GM23338 (cell line): ENCODE measurements around the gene PRSS36. TPM values are rescaled to one million over a fixed set of nuclear protein-coding genes. Genes with fewer than 3 reads are reported as not detected.

Source experiments
- ATAC-seq: fragments of 200-7000 bp; cut with Tn5 transposase; 3 replicates; pipeline ENCODE4 v1.9.1; 2020
- DNase-seq: peaks from one replicate; pipeline ENCODE4 v3.0.0-alpha.2; 2015; ENCODE audit warnings: low spot score
- H2AFZ ChIP-seq: fragments of 200-600 bp; sonication (generic); 2 replicates; pipeline ENCODE4 v1.8.0; 2016; ENCODE audit warnings: antibody characterized with exemption, mild to moderate bottlenecking, moderate library complexity
- H3F3A ChIP-seq: fragments of 200-600 bp; sonication (generic); replicated peaks from 2 replicates; pipeline ENCODE4 v1.8.0; 2017; ENCODE audit warnings: antibody characterized with exemption, mixed run types, low read depth
- H3K27ac ChIP-seq: fragments of 200-600 bp; sonication (generic); 2 replicates; pipeline ENCODE4 v1.6.1; 2016; ENCODE audit warnings: low read depth
- H3K27me3 ChIP-seq: fragments of 200-600 bp; sonication (generic); 2 replicates; pipeline ENCODE4 v1.8.0; 2016; ENCODE audit warnings: mild to moderate bottlenecking, mixed run types, moderate library complexity; ENCODE audit not compliant: insufficient read depth
- H3K36me3 ChIP-seq: fragments of 200-600 bp; sonication (generic); 2 replicates; pipeline ENCODE4 v1.8.0; 2016; ENCODE audit warnings: mild to moderate bottlenecking; ENCODE audit not compliant: insufficient read depth
- H3K4me1 ChIP-seq: fragments of 200-600 bp; sonication (generic); 2 replicates; pipeline ENCODE4 v1.8.0; 2016; ENCODE audit warnings: mild to moderate bottlenecking, moderate library complexity; ENCODE audit not compliant: insufficient read depth
- H3K4me2 ChIP-seq: fragments of 200-600 bp; sonication (generic); 2 replicates; pipeline ENCODE4 v1.7.1; 2017; ENCODE audit warnings: mixed run types
- H3K4me3 ChIP-seq: fragments of 200-600 bp; sonication (generic); 2 replicates; pipeline ENCODE4 v1.6.1; 2016; ENCODE audit warnings: mixed run types
- H3K79me2 ChIP-seq: fragments of 200-600 bp; sonication (generic); replicated peaks from 2 replicates; pipeline ENCODE4 v1.8.0; 2017; ENCODE audit warnings: mild to moderate bottlenecking; ENCODE audit not compliant: insufficient read depth
- H3K9me2 ChIP-seq: fragments of 200-600 bp; sonication (generic); 2 replicates; pipeline ENCODE4 v1.8.0; 2017; ENCODE audit not compliant: insufficient read depth
- H4K20me1 ChIP-seq: fragments of 200-600 bp; sonication (generic); replicated peaks from 2 replicates; pipeline ENCODE4 v1.8.0; 2017; ENCODE audit warnings: mild to moderate bottlenecking; ENCODE audit not compliant: insufficient read depth
- H3K27ac Mint-ChIP-seq: 2 replicates; pipeline ENCODE4 v1.8.0; 2020; ENCODE audit warnings: inconsistent platforms, mild to moderate bottlenecking, moderate library complexity, mixed read lengths
- H3K27me3 Mint-ChIP-seq: 3 replicates; pipeline ENCODE4 v1.8.0; 2022; ENCODE audit warnings: low read depth, mild to moderate bottlenecking, moderate library complexity, mixed read lengths, inconsistent platforms; ENCODE audit not compliant: insufficient read depth, poor library complexity
- H3K36me3 Mint-ChIP-seq: 3 replicates; pipeline ENCODE4 v1.8.0; 2021; ENCODE audit warnings: low read depth, mild to moderate bottlenecking, inconsistent platforms, moderate library complexity, mixed read lengths
- H3K4me1 Mint-ChIP-seq: 3 replicates; pipeline ENCODE4 v1.8.0; 2020; ENCODE audit warnings: mild to moderate bottlenecking, inconsistent platforms, mixed read lengths
- H3K4me3 Mint-ChIP-seq: 3 replicates; pipeline ENCODE4 v1.8.0; 2021; ENCODE audit warnings: moderate library complexity, mild to moderate bottlenecking, inconsistent platforms, mixed read lengths
- H3K9me3 Mint-ChIP-seq: 3 replicates; pipeline ENCODE4 v1.8.0; 2020; ENCODE audit warnings: moderate library complexity, mild to moderate bottlenecking, inconsistent platforms, mixed read lengths
- EZH2 ChIP-seq: fragments of 200-600 bp; sonication (generic); IDR thresholded peaks from one replicate; pipeline ENCODE4 v1.8.0; 2017; ENCODE audit warnings: antibody characterized with exemption, mild to moderate bottlenecking, low read depth; ENCODE audit not compliant: unreplicated experiment
- EZH2phosphoT487 ChIP-seq: fragments of 200-600 bp; sonication (generic); IDR thresholded peaks from one replicate; pipeline ENCODE4 v1.8.1; 2018; ENCODE audit warnings: antibody characterized with exemption; ENCODE audit not compliant: unreplicated experiment
- JUNB ChIP-seq: IDR thresholded peaks from one replicate; pipeline ENCODE4 v1.6.1; 2016; ENCODE audit warnings: antibody characterized with exemption; ENCODE audit not compliant: unreplicated experiment
- ZNF331 ChIP-seq: fragments of 250-450 bp; sonication (Bioruptor Pico); IDR thresholded peaks from 2 replicates; pipeline ENCODE4 v1.5.0; 2020; ENCODE audit warnings: low read depth, mild to moderate bottlenecking, moderate library complexity
- polyA plus RNA-seq: library from polyadenylated mRNA; unstranded; fragments of >200 nt; fragmentation: Nextera tagmentation; extraction: Ambion mirVana; gene quantifications from 2 replicates; pipeline ENCODE4 v1.2.1, GENCODE V29; 2016
- total RNA-seq: library from RNA; depleted of rRNA; stranded (reverse); fragments of >200 nt; shearing (Covaris generic); gene quantifications from 2 replicates; pipeline ENCODE4 v1.2.3, GENCODE V29; 2014
- TF ChIP-seq, protein P1 (sequence below): IDR thresholded peaks from 2 replicates; pipeline ENCODE4 v1.6.1; 2016; ENCODE audit warnings: antibody characterized with exemption
- TF ChIP-seq, protein P2 (sequence below): IDR thresholded peaks from one replicate; pipeline ENCODE4 v1.6.1; 2018; ENCODE audit warnings: antibody characterized with exemption; ENCODE audit not compliant: unreplicated experiment
- TF ChIP-seq, protein P3 (sequence below): fragments of 250-450 bp; sonication (Bioruptor Pico); IDR thresholded peaks from 2 replicates; pipeline ENCODE4 v1.5.0; 2020; ENCODE audit warnings: mild to moderate bottlenecking, moderate library complexity

PRSS36 gene
- total and polyA plus RNA-seq, 2 experiments from 2014 or later: 0.91 to 1.4 TPM

DNA sequence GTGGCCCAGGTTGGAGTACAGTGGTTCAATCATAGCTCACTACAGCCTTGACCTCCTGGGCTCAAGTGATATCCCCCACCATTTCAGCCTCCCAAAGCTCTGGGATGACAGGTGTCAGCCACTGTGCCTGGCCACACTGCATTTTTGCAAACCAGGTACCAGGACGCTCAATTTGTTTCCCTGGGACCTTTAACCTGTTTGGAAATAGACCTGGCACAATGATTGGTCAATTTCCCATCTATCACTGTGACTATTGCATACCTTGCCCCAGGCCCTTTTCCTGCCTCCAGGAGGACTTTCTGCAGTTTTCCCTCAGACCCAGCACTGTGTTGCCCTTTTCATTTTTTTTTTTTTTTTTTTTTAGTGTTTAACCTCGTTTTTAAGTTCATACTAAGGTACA is 19.0 kb upstream of the PRSS36 start (continued):
- TF ChIP-seq, protein P1, sequence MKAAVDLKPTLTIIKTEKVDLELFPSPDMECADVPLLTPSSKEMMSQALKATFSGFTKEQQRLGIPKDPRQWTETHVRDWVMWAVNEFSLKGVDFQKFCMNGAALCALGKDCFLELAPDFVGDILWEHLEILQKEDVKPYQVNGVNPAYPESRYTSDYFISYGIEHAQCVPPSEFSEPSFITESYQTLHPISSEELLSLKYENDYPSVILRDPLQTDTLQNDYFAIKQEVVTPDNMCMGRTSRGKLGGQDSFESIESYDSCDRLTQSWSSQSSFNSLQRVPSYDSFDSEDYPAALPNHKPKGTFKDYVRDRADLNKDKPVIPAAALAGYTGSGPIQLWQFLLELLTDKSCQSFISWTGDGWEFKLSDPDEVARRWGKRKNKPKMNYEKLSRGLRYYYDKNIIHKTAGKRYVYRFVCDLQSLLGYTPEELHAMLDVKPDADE: no peak
- TF ChIP-seq, protein P2, sequence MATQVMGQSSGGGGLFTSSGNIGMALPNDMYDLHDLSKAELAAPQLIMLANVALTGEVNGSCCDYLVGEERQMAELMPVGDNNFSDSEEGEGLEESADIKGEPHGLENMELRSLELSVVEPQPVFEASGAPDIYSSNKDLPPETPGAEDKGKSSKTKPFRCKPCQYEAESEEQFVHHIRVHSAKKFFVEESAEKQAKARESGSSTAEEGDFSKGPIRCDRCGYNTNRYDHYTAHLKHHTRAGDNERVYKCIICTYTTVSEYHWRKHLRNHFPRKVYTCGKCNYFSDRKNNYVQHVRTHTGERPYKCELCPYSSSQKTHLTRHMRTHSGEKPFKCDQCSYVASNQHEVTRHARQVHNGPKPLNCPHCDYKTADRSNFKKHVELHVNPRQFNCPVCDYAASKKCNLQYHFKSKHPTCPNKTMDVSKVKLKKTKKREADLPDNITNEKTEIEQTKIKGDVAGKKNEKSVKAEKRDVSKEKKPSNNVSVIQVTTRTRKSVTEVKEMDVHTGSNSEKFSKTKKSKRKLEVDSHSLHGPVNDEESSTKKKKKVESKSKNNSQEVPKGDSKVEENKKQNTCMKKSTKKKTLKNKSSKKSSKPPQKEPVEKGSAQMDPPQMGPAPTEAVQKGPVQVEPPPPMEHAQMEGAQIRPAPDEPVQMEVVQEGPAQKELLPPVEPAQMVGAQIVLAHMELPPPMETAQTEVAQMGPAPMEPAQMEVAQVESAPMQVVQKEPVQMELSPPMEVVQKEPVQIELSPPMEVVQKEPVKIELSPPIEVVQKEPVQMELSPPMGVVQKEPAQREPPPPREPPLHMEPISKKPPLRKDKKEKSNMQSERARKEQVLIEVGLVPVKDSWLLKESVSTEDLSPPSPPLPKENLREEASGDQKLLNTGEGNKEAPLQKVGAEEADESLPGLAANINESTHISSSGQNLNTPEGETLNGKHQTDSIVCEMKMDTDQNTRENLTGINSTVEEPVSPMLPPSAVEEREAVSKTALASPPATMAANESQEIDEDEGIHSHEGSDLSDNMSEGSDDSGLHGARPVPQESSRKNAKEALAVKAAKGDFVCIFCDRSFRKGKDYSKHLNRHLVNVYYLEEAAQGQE: no peak

DNA sequence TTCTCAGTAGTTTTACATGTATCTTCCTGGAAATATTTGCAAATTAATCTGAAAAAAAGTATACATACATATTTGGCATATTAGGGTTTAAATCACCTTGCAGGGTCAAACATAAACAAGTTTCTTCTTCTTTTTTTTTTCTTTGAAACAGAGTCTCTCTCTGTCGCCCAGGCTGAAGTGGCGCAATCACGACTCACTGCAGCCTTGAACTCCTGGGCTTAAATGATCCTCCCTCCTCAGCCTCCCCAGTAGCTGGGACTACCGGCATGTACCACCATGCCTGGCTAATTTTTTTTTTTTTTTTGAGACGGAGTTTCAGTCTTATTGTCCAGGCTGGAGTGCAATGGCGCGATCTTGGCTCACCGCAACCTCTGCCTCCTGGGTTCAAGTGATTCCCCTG is 17.4 kb upstream of the PRSS36 start:
- Mint-ChIP-seq H3K36me3 (no peaks in the 10 kb centered on the region; the same call in 2 of the 3 replicates), H3K27me3 (peaks cover 6% of the 10 kb centered on the region), H3K9me3 (no peaks in the 10 kb centered on the region; the same call in 1 of the 3 replicates), H3K4me3 (no peak overlapping the region), H3K27ac (no peak overlapping the region), H3K4me1 (peaks cover 8% of the 10 kb centered on the region)
- no peaks in the 10 kb centered on the region for H3K36me3 ChIP-seq
- H3K9me2 ChIP-seq: no peaks in the 10 kb centered on the region
- no peak overlapping the region for H3K4me3 ChIP-seq
- H3K79me2 ChIP-seq: no peaks in the 10 kb centered on the region
- H3K4me2 ChIP-seq: no peak overlapping the region
- no peaks in the 10 kb centered on the region for H4K20me1 ChIP-seq
- no peaks in the 10 kb centered on the region for H3K27me3 ChIP-seq
- H3K4me1 ChIP-seq: peaks cover 3% of the 10 kb centered on the region; the same call in 1 of the 2 replicates
- no peak for ATAC-seq
- H3K27ac ChIP-seq: no peak overlapping the region
- no peak for DNase-seq
- no peaks in the 10 kb centered on the region for H3F3A ChIP-seq
- H2AFZ ChIP-seq: no peak overlapping the region
- TF ChIP-seq, protein P1: no peak
- no peak for TF ChIP-seq ZNF331
- no peak for TF ChIP-seq JUNB
- TF ChIP-seq, protein P2: no peak
- TF ChIP-seq EZH2: no peak
- TF ChIP-seq, protein P3, sequence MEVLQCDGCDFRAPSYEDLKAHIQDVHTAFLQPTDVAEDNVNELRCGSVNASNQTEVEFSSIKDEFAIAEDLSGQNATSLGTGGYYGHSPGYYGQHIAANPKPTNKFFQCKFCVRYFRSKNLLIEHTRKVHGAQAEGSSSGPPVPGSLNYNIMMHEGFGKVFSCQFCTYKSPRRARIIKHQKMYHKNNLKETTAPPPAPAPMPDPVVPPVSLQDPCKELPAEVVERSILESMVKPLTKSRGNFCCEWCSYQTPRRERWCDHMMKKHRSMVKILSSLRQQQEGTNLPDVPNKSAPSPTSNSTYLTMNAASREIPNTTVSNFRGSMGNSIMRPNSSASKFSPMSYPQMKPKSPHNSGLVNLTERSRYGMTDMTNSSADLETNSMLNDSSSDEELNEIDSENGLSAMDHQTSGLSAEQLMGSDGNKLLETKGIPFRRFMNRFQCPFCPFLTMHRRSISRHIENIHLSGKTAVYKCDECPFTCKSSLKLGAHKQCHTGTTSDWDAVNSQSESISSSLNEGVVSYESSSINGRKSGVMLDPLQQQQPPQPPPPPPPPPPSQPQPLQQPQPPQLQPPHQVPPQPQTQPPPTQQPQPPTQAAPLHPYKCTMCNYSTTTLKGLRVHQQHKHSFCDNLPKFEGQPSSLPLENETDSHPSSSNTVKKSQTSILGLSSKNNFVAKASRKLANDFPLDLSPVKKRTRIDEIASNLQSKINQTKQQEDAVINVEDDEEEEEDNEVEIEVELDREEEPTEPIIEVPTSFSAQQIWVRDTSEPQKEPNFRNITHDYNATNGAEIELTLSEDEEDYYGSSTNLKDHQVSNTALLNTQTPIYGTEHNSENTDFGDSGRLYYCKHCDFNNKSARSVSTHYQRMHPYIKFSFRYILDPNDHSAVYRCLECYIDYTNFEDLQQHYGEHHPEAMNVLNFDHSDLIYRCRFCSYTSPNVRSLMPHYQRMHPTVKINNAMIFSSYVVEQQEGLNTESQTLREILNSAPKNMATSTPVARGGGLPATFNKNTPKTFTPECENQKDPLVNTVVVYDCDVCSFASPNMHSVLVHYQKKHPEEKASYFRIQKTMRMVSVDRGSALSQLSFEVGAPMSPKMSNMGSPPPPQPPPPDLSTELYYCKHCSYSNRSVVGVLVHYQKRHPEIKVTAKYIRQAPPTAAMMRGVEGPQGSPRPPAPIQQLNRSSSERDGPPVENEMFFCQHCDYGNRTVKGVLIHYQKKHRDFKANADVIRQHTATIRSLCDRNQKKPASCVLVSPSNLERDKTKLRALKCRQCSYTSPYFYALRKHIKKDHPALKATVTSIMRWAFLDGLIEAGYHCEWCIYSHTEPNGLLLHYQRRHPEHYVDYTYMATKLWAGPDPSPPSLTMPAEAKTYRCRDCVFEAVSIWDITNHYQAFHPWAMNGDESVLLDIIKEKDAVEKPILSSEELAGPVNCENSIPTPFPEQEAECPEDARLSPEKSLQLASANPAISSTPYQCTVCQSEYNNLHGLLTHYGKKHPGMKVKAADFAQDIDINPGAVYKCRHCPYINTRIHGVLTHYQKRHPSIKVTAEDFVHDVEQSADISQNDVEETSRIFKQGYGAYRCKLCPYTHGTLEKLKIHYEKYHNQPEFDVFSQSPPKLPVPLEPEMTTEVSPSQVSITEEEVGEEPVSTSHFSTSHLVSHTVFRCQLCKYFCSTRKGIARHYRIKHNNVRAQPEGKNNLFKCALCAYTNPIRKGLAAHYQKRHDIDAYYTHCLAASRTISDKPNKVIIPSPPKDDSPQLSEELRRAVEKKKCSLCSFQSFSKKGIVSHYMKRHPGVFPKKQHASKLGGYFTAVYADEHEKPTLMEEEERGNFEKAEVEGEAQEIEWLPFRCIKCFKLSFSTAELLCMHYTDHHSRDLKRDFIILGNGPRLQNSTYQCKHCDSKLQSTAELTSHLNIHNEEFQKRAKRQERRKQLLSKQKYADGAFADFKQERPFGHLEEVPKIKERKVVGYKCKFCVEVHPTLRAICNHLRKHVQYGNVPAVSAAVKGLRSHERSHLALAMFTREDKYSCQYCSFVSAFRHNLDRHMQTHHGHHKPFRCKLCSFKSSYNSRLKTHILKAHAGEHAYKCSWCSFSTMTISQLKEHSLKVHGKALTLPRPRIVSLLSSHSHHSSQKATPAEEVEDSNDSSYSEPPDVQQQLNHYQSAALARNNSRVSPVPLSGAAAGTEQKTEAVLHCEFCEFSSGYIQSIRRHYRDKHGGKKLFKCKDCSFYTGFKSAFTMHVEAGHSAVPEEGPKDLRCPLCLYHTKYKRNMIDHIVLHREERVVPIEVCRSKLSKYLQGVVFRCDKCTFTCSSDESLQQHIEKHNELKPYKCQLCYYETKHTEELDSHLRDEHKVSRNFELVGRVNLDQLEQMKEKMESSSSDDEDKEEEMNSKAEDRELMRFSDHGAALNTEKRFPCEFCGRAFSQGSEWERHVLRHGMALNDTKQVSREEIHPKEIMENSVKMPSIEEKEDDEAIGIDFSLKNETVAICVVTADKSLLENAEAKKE (CRISPR knock-in tag): no peak
- no peak for TF ChIP-seq EZH2phosphoT487
